HepG2 (cell line): Measurements from ENCODE around the gene CADPS2. TPM values are rescaled to one million over a fixed set of nuclear protein-coding genes. Genes with fewer than 3 reads are reported as not detected.

Experiments used
- AGO1 ChIP-seq: fragments of 200-400 bp; formaldehyde crosslinking; IDR thresholded peaks from 2 replicates; pipeline ENCODE4 v1.6.1; 2017; ENCODE audit warnings: mild to moderate bottlenecking, low read depth, low read length, moderate library complexity; ENCODE audit not compliant: poor library complexity, severe bottlenecking
- ARNT2 ChIP-seq: sonication (generic); formaldehyde crosslinking; IDR thresholded peaks from 2 replicates; pipeline ENCODE4 v1.8.0; 2022; ENCODE audit warnings: mild to moderate bottlenecking, low read depth, missing genetic modification reagents, moderate library complexity
- EP300 ChIP-seq, 3 experiments: sonication (generic) in 1 of 3; formaldehyde crosslinking in 1 of 3; IDR thresholded peaks; 2 replicates each; pipeline versions ENCODE4 v1.5.1 to v1.6.1; 2011 to 2020; ENCODE audit warnings: low read depth in 2 of 3, low read length in 2 of 3, borderline replicate concordance in 1 of 3, improper control_type of control experiment in 1 of 3, mild to moderate bottlenecking in 1 of 3, missing genetic modification reagents in 1 of 3, moderate library complexity in 1 of 3
- ETV5 ChIP-seq: IDR thresholded peaks from 2 replicates; pipeline ENCODE4 v1.6.1; 2018; ENCODE audit warnings: missing biosample characterization, missing genetic modification reagents, inconsistent platforms, borderline replicate concordance
- GATAD1 ChIP-seq: IDR thresholded peaks from 2 replicates; pipeline ENCODE4 v1.6.1; 2016; ENCODE audit warnings: missing genetic modification reagents, missing compliant biosample characterization
- IRF1 ChIP-seq: sonication (generic); formaldehyde crosslinking; IDR thresholded peaks from 2 replicates; pipeline ENCODE4 v1.4.0; 2020; ENCODE audit warnings: low read depth, mild to moderate bottlenecking, missing genetic modification reagents
- KLF13 ChIP-seq: sonication (generic); formaldehyde crosslinking; IDR thresholded peaks from 2 replicates; pipeline ENCODE4 v1.4.0; 2020; ENCODE audit warnings: mild to moderate bottlenecking, missing genetic modification reagents
- MAF1 ChIP-seq: sonication (generic); formaldehyde crosslinking; IDR thresholded peaks from 2 replicates; pipeline ENCODE4 v1.5.0; 2020; ENCODE audit warnings: missing genetic modification reagents, borderline replicate concordance
- SALL1 ChIP-seq: sonication (generic); formaldehyde crosslinking; IDR thresholded peaks from 2 replicates; pipeline ENCODE4 v1.8.0; 2022; ENCODE audit warnings: mild to moderate bottlenecking, missing genetic modification reagents
- STAG1 ChIP-seq: sonication (generic); formaldehyde crosslinking; IDR thresholded peaks from 2 replicates; pipeline ENCODE4 v1.4.0; 2020; ENCODE audit warnings: missing genetic modification reagents
- TBX2 ChIP-seq: sonication (generic); formaldehyde crosslinking; IDR thresholded peaks from 2 replicates; pipeline ENCODE4 v1.5.0; 2020; ENCODE audit warnings: missing genetic modification reagents, mild to moderate bottlenecking, borderline replicate concordance
- ZFP36 ChIP-seq: fragments of 150-350 bp; IDR thresholded peaks from 2 replicates; pipeline ENCODE4 v1.6.1; 2018; ENCODE audit warnings: borderline replicate concordance, low read length, low read depth; ENCODE audit not compliant: partially characterized antibody
- ZKSCAN5 ChIP-seq: sonication (generic); formaldehyde crosslinking; IDR thresholded peaks from 2 replicates; pipeline ENCODE4 v1.5.1; 2020; ENCODE audit warnings: mild to moderate bottlenecking, missing genetic modification reagents
- ZNF460 ChIP-seq: sonication (generic); formaldehyde crosslinking; IDR thresholded peaks from 2 replicates; pipeline ENCODE4 v1.5.1; 2020; ENCODE audit warnings: missing genetic modification reagents, mild to moderate bottlenecking, borderline replicate concordance
- ZNF496 ChIP-seq: sonication (generic); formaldehyde crosslinking; IDR thresholded peaks from 2 replicates; pipeline ENCODE4 v1.8.1; 2023; ENCODE audit warnings: mild to moderate bottlenecking, moderate library complexity, missing genetic modification reagents; ENCODE audit not compliant: insufficient replicate concordance
- ZNF576 ChIP-seq: sonication (generic); formaldehyde crosslinking; IDR thresholded peaks from 2 replicates; pipeline ENCODE4 v1.4.0; 2020; ENCODE audit warnings: mild to moderate bottlenecking, missing genetic modification reagents
- ZNF7 ChIP-seq: IDR thresholded peaks from 2 replicates; pipeline ENCODE4 v1.6.1; 2016; ENCODE audit warnings: missing biosample characterization, missing genetic modification reagents
- ZNF770 ChIP-seq: sonication (generic); formaldehyde crosslinking; IDR thresholded peaks from 2 replicates; pipeline ENCODE4 v1.5.0; 2020; ENCODE audit warnings: mild to moderate bottlenecking, missing genetic modification reagents
- polyA plus RNA-seq, 8 experiments: library from polyadenylated mRNA; depleted of rRNA in 3 of 8; stranded (reverse) in 7 of 8; unstranded in 1 of 8; fragments of >200 nt; fragmentation: Illumina TruSeq in 4 of 8; extraction: Trizol in 4 of 8; gene quantifications; 2 replicates each; pipeline versions ENCODE4 v1.2.1 to v1.2.3, GENCODE V29; 2011 to 2016; ENCODE audit warnings: low read depth in 4 of 8, missing spikeins in 1 of 8, mixed read lengths in 1 of 8; ENCODE audit not compliant: insufficient read depth in 1 of 8
- total RNA-seq, 5 experiments: library from RNA; depleted of rRNA; stranded (reverse); fragments of >200 nt; fragmentation: Illumina TruSeq; extraction: Trizol; gene quantifications; 2 replicates each; pipeline ENCODE4 v1.2.3, GENCODE V29; 2016; ENCODE audit warnings: low read depth in 1 of 5
- TF ChIP-seq, protein P1 (sequence below): sonication (generic); formaldehyde crosslinking; IDR thresholded peaks from 2 replicates; pipeline ENCODE4 v1.8.1; 2022; ENCODE audit warnings: low read depth, mild to moderate bottlenecking, missing genetic modification reagents
- TF ChIP-seq, protein P2 (sequence below): sonication (generic); formaldehyde crosslinking; IDR thresholded peaks from 2 replicates; pipeline ENCODE4 v1.5.0; 2020; ENCODE audit warnings: missing genetic modification reagents, mild to moderate bottlenecking, borderline replicate concordance
- TF ChIP-seq, protein P3 (sequence below): fragments of 450-650 bp; IDR thresholded peaks from 2 replicates; pipeline ENCODE4 v1.6.1; 2017

Gene CADPS2
- total and polyA plus RNA-seq, 2 of the 13 experiments (the other 11 are each of a cell fraction or from before 2014, with no cell fraction given) = 17.6 to 43.8 TPM

DNA sequence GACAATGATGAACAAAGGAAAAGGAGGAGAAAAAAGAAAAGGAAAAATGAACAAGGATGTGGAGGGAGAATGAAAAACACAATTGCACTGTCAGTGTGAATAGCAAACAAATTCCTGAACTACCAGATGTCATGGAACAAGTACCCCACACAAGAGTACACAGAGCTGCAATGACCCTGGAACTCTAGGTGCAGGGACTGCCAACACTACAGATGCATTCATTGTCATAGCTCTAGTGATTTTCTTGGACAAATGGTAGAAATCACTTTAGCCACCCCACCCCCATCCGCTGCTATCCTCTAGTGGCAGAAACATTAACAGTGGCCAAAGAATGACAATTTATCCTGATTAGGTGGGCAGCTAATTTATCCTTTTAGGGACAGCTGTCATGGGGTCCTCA is 190.4 kb downstream of the CADPS2 start (continued):
- TF ChIP-seq, protein P1, sequence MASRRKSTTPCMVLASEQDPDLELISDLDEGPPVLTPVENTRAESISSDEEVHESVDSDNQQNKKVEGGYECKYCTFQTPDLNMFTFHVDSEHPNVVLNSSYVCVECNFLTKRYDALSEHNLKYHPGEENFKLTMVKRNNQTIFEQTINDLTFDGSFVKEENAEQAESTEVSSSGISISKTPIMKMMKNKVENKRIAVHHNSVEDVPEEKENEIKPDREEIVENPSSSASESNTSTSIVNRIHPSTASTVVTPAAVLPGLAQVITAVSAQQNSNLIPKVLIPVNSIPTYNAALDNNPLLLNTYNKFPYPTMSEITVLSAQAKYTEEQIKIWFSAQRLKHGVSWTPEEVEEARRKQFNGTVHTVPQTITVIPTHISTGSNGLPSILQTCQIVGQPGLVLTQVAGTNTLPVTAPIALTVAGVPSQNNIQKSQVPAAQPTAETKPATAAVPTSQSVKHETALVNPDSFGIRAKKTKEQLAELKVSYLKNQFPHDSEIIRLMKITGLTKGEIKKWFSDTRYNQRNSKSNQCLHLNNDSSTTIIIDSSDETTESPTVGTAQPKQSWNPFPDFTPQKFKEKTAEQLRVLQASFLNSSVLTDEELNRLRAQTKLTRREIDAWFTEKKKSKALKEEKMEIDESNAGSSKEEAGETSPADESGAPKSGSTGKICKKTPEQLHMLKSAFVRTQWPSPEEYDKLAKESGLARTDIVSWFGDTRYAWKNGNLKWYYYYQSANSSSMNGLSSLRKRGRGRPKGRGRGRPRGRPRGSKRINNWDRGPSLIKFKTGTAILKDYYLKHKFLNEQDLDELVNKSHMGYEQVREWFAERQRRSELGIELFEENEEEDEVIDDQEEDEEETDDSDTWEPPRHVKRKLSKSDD (CRISPR knock-in tag) = no peak
- TF ChIP-seq ZNF770 (no peak), ZNF496 (CRISPR knock-in tag) (no peak), ZFP36 (no peak), TBX2 (CRISPR knock-in tag) (peak; percentile 49; the same call in 1 of the 2 replicates), ZNF460 (CRISPR knock-in tag) (no peak), STAG1 (no peak), ZNF7 (CRISPR knock-in tag) (no peak), IRF1 (CRISPR knock-in tag) (no peak), MAF1 (CRISPR knock-in tag) (no peak), ARNT2 (CRISPR knock-in tag) (no peak), SALL1 (CRISPR knock-in tag) (peak; percentile 60; the same call in 1 of the 2 replicates), ZNF576 (CRISPR knock-in tag) (no peak), ETV5 (no peak), ZKSCAN5 (CRISPR knock-in tag) (no peak), AGO1 (no peak), EP300 (IDR thresholded peaks at IDR 0.05; ENCODE audit: low read depth in 2 of 2, low read length in 2 of 2) (peak in 1 of 2 experiments; percentile 49; a peak in 2 of 4 replicates), EP300 (CRISPR knock-in tag; IDR thresholded peaks at IDR 0.05; ENCODE audit: borderline replicate concordance) (0 out of 2 replicates have a peak, but pooled peaks have one; percentile 43), GATAD1 (CRISPR knock-in tag) (peak; percentile 9; the same call in 1 of the 2 replicates), KLF13 (CRISPR knock-in tag) (no peak)
- TF ChIP-seq, protein P2, sequence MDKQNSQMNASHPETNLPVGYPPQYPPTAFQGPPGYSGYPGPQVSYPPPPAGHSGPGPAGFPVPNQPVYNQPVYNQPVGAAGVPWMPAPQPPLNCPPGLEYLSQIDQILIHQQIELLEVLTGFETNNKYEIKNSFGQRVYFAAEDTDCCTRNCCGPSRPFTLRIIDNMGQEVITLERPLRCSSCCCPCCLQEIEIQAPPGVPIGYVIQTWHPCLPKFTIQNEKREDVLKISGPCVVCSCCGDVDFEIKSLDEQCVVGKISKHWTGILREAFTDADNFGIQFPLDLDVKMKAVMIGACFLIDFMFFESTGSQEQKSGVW (CRISPR knock-in tag) = no peak
- TF ChIP-seq, protein P3, sequence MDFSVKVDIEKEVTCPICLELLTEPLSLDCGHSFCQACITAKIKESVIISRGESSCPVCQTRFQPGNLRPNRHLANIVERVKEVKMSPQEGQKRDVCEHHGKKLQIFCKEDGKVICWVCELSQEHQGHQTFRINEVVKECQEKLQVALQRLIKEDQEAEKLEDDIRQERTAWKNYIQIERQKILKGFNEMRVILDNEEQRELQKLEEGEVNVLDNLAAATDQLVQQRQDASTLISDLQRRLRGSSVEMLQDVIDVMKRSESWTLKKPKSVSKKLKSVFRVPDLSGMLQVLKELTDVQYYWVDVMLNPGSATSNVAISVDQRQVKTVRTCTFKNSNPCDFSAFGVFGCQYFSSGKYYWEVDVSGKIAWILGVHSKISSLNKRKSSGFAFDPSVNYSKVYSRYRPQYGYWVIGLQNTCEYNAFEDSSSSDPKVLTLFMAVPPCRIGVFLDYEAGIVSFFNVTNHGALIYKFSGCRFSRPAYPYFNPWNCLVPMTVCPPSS = no peak
